ENCODE measurements around the gene H2BK1.

H2BK1 gene

DNA sequence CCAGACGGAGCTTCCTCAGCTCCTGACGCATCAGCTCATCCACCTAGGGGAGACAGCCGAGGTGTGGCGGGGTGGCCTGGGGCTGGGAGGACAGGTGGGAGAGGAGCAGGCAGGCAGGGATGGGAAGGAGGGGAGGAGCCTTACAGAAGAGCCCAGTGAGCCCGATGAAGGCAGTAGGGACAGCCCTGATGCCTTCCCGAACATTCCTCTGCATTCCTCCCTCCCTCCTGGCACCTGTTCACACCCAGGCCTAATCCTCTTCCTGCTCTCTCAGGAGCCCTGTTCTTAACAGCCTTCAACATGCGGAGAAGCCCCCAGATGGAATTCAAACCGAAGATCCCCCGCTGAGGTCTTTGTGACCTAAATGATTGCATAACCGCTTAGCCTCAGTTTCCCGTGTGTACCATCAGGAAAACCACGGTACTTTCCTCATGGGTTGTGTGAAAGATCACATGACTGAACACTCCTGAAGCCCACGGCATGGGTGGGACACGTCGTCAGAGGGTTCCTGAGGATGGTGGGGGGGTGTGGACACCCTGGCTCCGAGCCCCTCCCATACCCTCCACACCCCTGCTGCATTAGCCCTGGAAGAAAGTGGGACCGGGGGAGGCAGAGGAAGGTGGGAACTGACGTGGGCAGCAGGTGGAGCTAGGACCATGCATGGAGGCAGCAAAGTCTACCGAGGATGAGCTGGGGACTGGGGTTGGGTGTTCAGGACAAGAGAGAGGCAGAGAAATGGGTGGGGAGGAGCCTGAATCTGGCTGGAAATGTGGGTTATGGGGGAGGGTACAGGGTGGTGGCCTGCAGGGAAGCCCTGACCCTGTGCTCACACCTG, 14.5 kb downstream of the H2BK1 start:
- TF ChIP-seq PAX5 (IDR thresholded peaks at IDR 0.05; ENCODE audit: insufficient read depth, low read length, severe bottlenecking): no peak
- no peak for TF ChIP-seq POLR2A (IDR thresholded peaks at IDR 0.05; ENCODE audit: low read depth, low read length)
- no peak for TF ChIP-seq SPI1 (IDR thresholded peaks at IDR 0.05; ENCODE audit: low read depth, low read length)
- no peak for TF ChIP-seq POU2F2 (IDR thresholded peaks at IDR 0.05; ENCODE audit: low read depth, low read length)
- no peak for TF ChIP-seq POLR2AphosphoS5 (IDR thresholded peaks at IDR 0.05; ENCODE audit: low read depth, low read length)
- TF ChIP-seq TAF1 (IDR thresholded peaks at IDR 0.05; ENCODE audit: low read depth, low read length): no peak
- FAIRE-seq (no peak), DNase-seq (ENCODE audit: insufficient read length, low spot score) (no peak)

DNA sequence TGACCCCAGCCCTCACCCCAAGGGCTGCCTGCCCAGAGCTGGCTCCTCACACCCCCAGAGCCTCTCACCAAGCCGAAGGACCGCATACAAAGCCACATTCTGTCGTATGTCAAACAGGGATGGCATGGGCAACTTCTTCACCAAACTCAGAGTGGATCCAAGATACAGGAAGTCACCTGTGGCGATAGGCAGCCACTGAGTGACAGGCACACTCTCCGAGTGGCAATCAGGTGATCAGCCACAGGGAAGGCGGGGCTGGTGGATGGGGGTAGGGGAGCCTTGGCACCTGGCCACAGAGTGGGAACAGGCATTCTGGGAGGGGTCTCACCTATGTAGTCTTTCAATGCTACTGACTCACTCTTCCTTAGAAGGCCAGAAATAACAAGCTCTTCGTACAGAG, 16.1 kb downstream of the H2BK1 start:
- DNase-seq (ENCODE audit: insufficient read length, low spot score): no peak
- FAIRE-seq: no peak

DNA sequence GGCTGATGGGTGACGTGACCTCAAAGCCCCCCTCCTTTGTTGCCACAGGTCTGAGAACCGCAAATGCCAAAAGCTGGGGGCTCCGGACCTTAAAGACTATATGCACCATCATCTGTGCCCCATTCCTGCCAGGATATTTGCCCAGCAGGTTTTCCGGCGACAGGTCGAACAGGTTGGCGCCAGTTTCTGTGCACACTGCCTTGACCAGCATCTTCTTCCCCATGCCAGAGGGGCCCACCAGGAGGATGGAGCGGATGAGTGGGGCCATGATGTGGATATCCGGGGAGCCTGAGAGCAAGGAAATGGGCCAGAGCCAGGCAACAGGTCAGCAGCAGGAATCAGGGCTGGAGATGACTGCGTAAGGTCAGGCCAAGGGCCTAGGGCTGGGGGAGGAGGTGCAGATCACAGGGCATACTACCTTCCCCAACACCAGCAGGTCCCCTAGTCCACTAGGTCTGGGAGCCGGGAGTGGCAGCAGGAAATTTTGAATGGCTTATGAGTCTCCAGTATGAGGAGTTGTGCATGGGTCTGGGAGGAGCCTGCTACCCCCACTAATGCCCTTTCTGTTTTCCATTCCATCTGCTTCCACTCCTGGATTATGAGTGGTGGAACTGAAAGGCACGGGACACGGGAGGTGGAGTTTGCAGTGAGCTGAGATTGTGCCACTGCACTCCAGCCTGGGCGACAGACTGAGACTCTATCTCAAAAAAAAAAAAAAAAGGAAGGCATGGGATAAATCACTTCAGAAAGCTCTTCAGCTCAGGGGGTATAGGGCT, 16.9 kb downstream of the H2BK1 start:
- TF ChIP-seq POLR2AphosphoS5 (IDR thresholded peaks at IDR 0.05; ENCODE audit: low read depth, low read length) (no peak), PAX5 (IDR thresholded peaks at IDR 0.05; ENCODE audit: insufficient read depth, low read length, severe bottlenecking) (no peak), POU2F2 (IDR thresholded peaks at IDR 0.05; ENCODE audit: low read depth, low read length) (no peak), TAF1 (IDR thresholded peaks at IDR 0.05; ENCODE audit: low read depth, low read length) (no peak), POLR2A (IDR thresholded peaks at IDR 0.05; ENCODE audit: low read depth, low read length) (no peak), SPI1 (IDR thresholded peaks at IDR 0.05; ENCODE audit: low read depth, low read length) (no peak)
- DNase-seq (ENCODE audit: insufficient read length, low spot score): no peak
- FAIRE-seq: no peak

More for the DNA sequence above, 16.1 kb downstream of the H2BK1 start:
- TF ChIP-seq PAX5 (IDR thresholded peaks at IDR 0.05; ENCODE audit: insufficient read depth, low read length, severe bottlenecking) (no peak), POU2F2 (IDR thresholded peaks at IDR 0.05; ENCODE audit: low read depth, low read length) (no peak), POLR2A (IDR thresholded peaks at IDR 0.05; ENCODE audit: low read depth, low read length) (no peak), TAF1 (IDR thresholded peaks at IDR 0.05; ENCODE audit: low read depth, low read length) (no peak), POLR2AphosphoS5 (IDR thresholded peaks at IDR 0.05; ENCODE audit: low read depth, low read length) (no peak)

DNA sequence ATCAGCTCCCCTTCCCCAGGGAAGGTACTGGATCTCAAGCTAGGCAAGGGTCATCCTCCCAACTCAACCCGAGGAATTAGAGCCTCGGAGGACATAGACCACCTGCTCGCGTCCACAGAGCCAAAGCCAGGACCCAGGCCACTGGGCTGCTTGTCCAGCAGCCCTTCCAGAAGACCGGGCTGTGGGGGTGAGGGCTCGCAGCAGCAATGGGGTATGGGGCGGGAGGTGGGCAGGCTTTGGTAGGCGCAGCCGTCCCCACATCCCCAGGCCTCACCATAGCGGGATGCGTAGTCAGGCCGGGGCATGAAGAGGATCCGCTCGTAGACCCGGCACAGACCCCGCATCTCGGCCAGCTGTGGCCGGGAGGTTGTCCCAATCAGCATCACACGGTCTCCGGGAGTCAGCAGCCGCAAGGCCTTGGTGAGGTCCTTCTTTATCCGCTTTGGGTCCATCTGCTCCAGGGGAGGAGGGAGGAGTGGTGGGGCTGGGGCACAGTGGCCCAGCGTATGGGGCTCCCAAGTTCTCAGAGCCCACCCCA, 18.2 kb downstream of the H2BK1 start:
- no peak for TF ChIP-seq TAF1 (IDR thresholded peaks at IDR 0.05; ENCODE audit: low read depth, low read length)
- no peak for TF ChIP-seq POLR2A (IDR thresholded peaks at IDR 0.05; ENCODE audit: low read depth, low read length)
- TF ChIP-seq PAX5 (IDR thresholded peaks at IDR 0.05; ENCODE audit: insufficient read depth, low read length, severe bottlenecking): no peak
- TF ChIP-seq POLR2AphosphoS5 (IDR thresholded peaks at IDR 0.05; ENCODE audit: low read depth, low read length): no peak
- no peak for TF ChIP-seq POU2F2 (IDR thresholded peaks at IDR 0.05; ENCODE audit: low read depth, low read length)
- TF ChIP-seq SPI1 (IDR thresholded peaks at IDR 0.05; ENCODE audit: low read depth, low read length): no peak
- DNase-seq (ENCODE audit: insufficient read length, low spot score) (no peak), FAIRE-seq (no peak)

DNA sequence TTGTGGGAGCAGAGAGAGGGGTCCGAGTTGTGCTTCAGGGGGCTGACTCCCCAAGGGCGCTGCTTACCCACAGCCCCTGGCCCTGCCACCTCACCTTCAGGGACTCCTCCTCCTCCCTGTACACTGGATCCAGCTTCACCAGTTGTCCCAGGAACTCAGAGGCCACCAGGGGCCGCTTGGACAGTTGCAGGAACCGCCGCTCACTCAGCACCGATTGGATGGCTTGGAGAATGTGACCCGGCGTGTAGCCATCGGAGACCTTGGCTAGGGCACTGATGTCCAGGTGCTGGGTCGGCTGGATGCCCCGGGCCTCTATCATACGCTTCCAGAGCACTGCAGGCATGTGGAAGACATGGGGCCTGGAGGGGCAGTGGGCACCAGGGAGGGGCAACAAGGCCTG, 18.7 kb downstream of the H2BK1 start:
- FAIRE-seq (no peak), DNase-seq (ENCODE audit: insufficient read length, low spot score) (no peak)
- TF ChIP-seq TAF1 (IDR thresholded peaks at IDR 0.05; ENCODE audit: low read depth, low read length) (no peak), POLR2A (IDR thresholded peaks at IDR 0.05; ENCODE audit: low read depth, low read length) (no peak), PAX5 (IDR thresholded peaks at IDR 0.05; ENCODE audit: insufficient read depth, low read length, severe bottlenecking) (no peak), POU2F2 (IDR thresholded peaks at IDR 0.05; ENCODE audit: low read depth, low read length) (no peak), POLR2AphosphoS5 (IDR thresholded peaks at IDR 0.05; ENCODE audit: low read depth, low read length) (no peak), SPI1 (IDR thresholded peaks at IDR 0.05; ENCODE audit: low read depth, low read length) (no peak)

DNA sequence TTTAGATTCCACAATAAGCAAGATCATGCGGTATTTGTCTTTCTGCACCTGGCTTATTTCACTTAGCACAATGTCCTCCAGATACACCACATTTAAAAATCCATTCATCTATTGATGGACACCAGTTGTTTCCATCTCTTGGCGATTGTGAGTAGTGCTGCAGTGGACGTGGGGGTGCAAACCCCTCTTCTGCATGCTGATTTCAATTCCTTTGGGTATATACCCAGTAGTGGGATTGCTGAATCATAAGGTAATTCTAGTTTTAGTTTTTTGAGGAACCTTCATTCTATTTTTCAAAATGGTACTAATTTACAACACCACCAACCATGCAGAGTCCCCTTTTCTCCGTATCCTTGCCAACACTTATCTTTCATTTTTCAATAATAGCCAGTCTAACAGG, 21.2 kb downstream of the H2BK1 start:
- no peak for FAIRE-seq
- TF ChIP-seq POLR2A (IDR thresholded peaks at IDR 0.05; ENCODE audit: low read depth, low read length) (no peak), PAX5 (IDR thresholded peaks at IDR 0.05; ENCODE audit: insufficient read depth, low read length, severe bottlenecking) (no peak), TAF1 (IDR thresholded peaks at IDR 0.05; ENCODE audit: low read depth, low read length) (no peak), POLR2AphosphoS5 (IDR thresholded peaks at IDR 0.05; ENCODE audit: low read depth, low read length) (no peak), POU2F2 (IDR thresholded peaks at IDR 0.05; ENCODE audit: low read depth, low read length) (no peak), SPI1 (IDR thresholded peaks at IDR 0.05; ENCODE audit: low read depth, low read length) (no peak)
- no peak for DNase-seq (ENCODE audit: insufficient read length, low spot score)

DNA sequence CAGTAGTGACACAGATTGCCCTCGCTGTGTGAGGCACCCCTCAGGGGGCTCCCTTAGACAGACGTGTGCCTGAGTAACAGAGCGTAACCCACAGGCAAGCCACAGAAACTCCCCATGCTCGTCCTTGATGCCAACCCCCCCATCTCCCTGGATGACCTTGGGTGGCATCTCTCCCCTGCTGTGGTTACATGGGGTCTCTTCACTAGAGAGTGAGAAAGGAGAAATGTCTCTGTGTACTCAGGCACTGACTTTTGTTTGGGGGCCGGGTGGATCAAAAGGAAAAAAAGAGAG, 22.1 kb downstream of the H2BK1 start:
- no peak for DNase-seq (ENCODE audit: insufficient read length, low spot score)
- FAIRE-seq: no peak
- TF ChIP-seq TAF1 (IDR thresholded peaks at IDR 0.05; ENCODE audit: low read depth, low read length) (no peak), POLR2A (IDR thresholded peaks at IDR 0.05; ENCODE audit: low read depth, low read length) (no peak), POU2F2 (IDR thresholded peaks at IDR 0.05; ENCODE audit: low read depth, low read length) (no peak), PAX5 (IDR thresholded peaks at IDR 0.05; ENCODE audit: insufficient read depth, low read length, severe bottlenecking) (no peak), SPI1 (IDR thresholded peaks at IDR 0.05; ENCODE audit: low read depth, low read length) (no peak)

DNA sequence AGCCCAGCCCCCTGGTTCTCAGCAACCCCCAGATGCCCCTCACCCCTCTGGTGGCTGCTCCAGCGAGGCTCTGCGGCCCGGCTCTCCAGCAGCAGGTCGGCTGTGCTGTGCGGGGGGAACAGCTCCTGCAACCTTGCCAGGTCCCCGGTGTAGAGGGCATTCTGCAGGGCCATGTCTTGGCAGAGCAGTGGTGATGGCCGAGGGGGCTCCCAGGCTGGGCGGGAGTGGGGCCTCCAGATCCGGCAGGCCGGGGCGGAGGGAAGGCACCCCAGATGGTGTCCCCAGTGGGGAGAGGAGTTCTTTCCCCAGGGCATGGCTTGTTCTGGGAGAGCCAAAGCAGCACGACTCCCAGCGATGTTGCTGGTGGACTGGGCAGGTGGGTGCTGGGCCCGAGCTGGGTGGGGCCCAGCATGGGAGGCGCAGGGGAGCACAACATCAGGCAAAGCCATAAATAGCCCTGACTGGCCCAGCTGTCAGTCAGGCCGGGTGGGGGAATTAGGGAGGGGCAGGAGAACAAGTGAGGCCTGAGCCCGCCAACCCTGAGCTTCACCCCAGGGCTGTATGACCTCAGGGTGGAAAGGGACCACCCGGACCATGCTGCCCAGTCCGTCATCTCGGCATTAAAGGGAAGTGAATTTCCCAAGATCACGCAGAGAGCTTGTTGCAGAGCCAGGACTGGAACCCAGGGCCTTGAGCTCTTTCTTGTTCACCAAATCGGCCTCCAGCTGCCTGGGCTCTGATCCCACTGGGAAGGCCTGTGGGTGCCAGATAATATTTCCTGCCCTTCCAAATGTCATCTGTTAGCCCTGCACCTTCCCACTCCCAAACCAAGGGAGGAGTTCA, 22.7 kb downstream of the H2BK1 start:
- FAIRE-seq (no peak), DNase-seq (ENCODE audit: insufficient read length, low spot score) (no peak)
- no peak for TF ChIP-seq PAX5 (IDR thresholded peaks at IDR 0.05; ENCODE audit: insufficient read depth, low read length, severe bottlenecking)
- no peak for TF ChIP-seq TAF1 (IDR thresholded peaks at IDR 0.05; ENCODE audit: low read depth, low read length)
- TF ChIP-seq SPI1 (IDR thresholded peaks at IDR 0.05; ENCODE audit: low read depth, low read length): no peak
- TF ChIP-seq POU2F2 (IDR thresholded peaks at IDR 0.05; ENCODE audit: low read depth, low read length): no peak
- no peak for TF ChIP-seq POLR2A (IDR thresholded peaks at IDR 0.05; ENCODE audit: low read depth, low read length)
- no peak for TF ChIP-seq POLR2AphosphoS5 (IDR thresholded peaks at IDR 0.05; ENCODE audit: low read depth, low read length)
